Activated CD8-positive, alpha-beta memory T cell treated with anti-CD3 and anti-CD28 coated beads, Interleukin-2, amount 50 U/mL, for 4 hours (primary cell): ENCODE measurements around the gene PPP1R17.

Experiments used
- DNase-seq: peaks from one replicate; pipeline ENCODE4 v3.0.0-alpha.2; 2020

PPP1R17 gene

DNA sequence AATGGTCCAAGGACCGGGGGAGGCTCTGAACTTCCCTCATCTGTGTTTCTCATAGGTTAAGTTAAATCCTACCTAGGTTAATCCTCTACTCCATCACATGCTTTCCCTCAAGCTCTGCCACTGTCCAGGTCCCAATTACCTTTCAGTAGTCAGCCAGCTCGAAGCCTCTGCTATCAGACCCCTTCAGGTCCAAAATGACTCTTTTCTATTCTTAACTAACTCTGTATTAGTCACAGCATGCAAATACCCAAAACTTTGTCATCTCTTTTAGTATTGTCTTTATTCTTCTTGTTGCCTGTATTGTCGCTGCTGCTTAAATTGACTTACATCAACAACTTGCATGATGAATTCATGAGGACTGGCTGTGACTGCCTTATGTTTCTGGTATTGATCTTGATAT is 15.3 kb downstream of the PPP1R17 start:
- no peak for DNase-seq

DNA sequence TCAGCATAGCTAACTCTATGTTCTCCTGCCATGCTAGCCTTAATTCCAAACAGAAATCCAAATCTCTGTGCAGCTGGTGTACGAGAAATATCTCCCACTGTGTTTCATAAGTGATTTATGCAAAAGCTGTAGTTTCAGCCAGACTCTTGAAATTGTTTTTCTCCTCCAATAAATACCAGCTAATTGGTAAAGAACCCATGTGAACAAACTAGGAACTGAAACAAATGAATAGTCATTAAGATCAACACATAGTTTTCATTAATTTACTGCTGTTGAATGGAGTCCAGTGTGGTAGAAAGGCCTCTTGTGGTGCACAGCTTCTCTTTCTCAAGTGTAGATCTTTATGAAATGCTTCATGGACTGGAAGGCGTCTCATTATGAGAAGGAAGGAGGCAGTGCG is 18.4 kb downstream of the PPP1R17 start:
- DNase-seq: no peak

DNA sequence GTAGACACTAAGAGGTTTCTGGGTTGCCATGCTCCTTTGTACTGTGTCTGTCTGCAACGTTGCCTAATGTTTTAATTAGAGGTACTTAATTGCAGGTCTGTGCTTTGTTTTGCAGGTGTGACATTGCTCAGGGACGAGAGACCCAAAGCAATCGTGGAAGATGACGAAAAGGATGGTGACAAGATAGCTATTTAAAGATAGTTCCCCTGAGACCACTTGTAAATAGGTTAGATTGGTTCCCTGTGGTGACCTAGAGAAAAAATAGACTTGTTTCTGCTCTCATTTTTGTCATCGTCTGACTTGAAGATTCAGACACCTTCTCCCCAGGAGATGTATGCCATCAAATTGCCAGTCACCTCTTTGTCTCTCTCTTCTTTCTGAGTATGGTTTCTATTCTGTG is 20.1 kb downstream of the PPP1R17 start:
- DNase-seq: no peak

DNA sequence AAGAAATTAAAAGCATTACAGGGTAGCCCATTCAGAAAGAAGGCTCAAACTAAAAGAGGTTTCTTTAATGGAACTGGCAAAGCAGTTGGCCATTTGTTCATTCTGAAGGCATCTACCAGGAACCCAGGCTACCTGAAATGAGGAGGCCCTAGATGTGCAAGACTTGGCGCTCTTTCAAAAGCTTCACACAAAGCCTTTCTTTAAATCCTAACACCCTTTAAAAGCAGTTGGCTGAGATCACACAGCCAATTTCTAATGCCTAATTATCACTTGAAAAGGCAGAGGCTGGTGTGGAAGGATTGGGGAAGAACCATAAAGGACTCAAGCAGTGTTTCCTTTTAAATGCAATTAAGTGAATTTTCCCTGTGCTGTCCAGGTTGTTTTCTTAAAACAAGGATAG is 23.2 kb downstream of the PPP1R17 start:
- no peak for DNase-seq

DNA sequence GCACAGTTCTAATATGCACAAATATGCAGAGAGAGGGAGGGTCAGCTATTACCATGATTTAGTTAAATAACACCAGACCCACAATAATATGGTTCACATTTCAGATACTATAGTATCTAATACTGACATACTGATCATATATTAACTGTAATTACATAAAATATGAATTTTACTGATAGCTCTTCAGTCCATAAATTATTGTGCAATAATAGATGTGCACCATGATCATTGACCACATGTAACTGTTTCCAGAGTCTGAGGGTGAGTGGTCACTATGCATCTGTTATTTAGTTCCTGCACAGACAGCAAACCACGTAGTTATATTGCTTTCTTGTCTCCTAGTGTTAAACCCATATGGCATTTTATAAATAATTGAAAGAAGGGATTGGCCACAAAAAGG is 29.3 kb downstream of the PPP1R17 start:
- no peak for DNase-seq

DNA sequence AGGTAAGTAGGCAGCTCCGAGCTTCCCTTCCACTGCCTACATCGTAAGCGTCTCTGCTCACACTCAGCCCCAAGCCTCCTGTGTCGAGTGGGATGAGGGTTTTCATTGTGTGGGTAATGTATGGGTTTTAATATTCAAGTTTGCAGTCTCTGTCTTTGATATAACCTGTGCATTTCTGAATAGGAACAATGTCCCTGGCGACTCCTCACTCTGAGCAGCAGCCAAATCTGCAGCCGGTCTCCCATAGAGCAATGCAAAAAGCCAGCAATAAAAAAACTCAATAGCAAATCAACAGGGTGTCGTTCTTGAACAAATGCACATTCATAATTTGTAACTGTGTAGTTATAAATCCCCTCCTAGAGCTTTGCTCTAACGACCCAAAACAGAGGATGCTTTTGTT is 33.4 kb downstream of the PPP1R17 start:
- DNase-seq: no peak

DNA sequence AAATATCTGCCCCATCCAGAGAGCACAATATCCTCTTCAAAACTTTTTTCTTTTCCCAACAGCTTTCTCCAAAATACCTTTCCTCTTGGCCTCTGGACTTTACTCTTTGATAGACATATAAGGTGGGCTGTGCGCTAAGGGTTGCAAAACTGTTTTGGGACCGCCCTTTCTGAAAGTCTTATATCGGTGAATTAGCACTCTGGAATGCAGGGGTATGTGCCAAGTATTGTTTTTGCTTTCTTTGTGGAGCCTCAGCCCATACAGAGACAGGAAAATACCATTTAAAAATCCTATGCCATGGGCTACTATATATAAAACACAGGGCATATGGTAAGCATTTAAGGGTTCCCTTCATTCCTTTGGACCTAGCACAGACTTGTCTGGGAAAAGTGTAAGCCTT is 37.7 kb downstream of the PPP1R17 start:
- DNase-seq: no peak

DNA sequence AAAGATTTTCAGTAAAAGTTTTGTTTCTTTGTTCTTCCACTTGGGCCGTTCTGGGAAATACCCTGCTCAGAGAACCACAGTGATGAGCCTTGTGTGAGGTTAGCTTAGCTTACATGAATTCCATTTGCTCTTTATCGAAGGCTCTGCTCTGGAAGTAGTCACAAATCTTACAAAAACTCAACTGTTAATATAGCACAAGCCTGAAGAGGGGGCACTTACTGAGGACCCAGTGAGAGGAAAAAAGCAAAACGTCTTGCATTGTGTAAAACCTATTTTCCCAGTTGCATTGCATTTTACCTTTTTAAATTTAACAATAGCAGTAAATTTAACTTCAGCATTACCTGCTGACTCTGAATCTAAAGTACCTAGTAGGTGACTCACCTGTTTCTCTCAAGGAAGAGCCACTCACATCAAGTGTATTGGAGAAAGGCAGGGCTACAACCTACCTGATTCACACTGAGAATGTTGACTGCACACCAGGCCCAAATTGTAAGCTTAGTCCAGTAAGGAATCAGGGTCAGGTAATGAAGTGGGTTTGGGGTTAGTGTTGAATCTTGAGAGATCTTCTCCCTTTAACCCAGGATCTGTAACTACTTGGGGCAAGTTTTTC is 42.3 kb downstream of the PPP1R17 start:
- no peak for DNase-seq

DNA sequence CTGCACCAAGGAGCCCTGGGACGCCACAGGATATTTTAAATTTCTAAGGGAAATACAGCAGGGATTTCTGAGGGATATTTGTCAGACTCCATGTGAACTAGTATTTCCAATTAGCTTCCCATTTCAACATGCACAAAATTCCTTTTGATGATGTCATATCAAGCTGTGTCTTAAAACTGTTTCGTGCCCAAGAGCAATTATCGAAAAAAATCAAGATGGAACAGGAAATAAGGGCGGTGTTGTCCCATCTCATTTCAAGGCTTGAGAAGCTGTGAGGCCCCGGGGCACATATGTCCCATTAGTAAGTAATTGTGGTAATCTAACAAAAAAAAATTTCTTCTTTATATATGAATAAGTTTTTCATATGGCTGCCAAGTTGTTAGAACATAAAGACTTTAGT is 47.4 kb downstream of the PPP1R17 start:
- no peak for DNase-seq

DNA sequence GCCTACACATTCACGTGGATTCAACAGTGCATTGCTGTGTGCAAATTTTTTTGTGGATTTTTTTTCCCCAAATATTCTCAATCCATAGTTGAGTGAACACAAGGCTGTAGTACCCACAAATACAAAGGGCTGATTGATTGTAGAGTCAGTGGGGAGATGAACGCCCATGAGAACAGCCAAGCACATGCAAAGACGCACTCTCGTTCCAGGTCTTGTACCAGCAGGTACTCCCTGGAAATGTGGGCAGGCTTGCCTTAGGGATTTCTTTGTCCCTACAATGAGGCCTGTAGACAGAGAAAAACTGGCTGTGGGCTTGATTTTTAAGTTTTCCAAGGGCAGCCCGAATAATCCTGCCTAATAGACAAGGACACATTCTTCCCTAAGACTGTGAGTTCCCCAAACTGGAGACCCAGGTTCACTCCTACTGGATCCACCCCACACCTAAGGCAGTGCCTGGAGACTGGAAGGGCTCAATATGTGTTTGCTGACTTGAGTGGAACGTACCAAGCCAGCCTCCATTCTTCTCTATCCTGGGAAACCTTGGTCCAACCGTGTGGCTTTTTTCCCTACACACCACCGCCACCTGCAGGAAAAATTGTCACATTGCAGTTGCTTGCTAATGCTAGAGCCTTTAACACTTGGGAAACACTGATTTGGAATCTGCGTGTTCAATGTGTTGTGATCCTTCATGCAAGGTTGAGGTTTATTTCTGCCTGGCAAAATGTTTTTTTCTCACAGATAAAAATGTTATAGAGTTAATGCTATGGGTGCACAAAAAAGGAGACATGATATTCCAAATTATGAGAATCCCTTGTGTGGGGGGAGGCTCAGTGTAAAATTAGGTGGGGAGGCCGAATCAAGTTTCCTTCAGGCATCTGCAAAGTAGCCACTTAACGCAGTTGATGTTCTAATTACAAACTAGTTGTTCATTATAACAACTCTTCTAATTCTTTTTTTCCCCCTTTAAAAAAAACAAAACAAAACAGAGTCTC is 49.3 kb downstream of the PPP1R17 start:
- no peak for DNase-seq

DNA sequence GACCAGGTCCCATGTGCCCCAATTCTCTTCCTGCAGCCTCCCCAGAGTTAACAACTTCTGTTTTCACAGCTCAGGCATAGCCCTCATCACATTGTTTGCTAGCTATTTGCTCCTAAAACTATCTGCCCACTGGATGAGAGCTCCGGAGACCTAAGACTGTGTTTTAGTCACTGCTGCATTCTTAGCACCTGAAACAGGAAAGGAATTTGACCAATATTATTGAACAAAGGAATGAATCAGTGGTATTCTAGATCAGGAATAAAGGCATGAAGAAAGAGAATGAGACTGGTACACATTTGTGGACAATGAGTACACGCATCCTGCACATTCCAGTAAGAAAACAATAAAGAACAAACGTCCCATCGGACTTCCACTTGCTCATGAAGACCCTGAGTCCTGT is 54.8 kb downstream of the PPP1R17 start:
- DNase-seq: no peak

DNA sequence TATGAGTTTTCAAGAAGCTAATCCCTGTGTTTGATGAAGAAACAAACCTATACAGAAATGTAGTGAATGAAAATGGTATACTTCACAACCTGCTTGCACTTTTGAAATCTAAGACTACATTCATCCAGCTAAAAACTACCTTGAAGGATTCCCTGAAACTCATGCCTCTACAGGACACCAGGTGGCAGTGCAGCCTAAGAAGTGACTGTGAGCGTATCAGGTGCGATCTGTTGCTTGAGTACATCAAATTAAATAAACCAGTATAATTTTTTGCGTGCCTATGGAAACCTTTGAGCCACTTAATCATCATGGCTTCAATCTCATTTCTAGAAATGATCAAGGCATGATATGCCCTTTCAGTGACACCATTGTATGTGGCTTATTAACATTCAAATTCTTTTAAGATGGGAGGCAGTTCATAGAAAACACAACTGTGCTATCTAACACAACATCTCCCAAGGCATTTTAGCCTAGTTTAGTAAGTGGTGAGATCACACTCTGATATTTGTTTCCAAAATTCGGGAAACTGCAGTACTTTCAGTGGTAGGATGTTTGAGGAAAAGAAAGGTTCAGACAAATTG is 57.4 kb downstream of the PPP1R17 start:
- no peak for DNase-seq

DNA sequence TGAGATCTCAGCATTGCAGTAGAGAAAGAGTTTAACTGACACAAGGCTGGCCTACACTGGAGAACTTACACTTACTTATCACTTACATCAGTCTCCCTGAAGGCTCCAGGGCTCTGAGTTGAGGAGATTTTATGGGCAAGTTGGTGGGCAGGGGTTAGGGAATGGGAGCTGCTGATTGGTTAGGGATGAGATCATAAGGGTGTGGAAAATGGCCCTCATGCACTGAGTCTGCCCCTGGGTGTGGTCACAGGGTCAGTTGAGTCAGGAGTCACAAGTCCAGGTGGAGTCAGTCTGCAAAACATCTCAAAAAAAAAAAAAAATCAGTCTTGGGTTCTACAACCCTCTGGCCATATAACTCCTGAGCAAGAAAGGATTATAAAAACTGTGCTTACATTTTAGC is 60.5 kb downstream of the PPP1R17 start:
- no peak for DNase-seq

DNA sequence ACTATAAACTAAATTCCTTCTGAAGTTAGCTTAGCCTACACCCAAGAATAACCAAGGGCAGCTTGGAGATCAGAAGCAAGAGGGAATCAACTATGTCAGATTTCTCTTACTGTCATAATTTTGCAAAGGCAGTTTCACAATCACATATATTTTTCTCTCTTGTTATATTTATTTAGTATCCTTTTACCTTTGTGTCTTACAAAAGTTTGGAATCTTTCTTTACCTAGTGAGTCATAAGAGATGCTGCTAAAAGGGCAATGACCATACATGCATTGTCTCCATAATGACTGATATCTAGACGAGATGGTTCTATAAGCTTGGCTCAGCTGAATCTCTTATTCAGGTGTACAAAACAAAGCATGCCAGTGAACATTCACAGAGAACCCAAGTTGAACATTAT is 61.1 kb downstream of the PPP1R17 start:
- no peak for DNase-seq

DNA sequence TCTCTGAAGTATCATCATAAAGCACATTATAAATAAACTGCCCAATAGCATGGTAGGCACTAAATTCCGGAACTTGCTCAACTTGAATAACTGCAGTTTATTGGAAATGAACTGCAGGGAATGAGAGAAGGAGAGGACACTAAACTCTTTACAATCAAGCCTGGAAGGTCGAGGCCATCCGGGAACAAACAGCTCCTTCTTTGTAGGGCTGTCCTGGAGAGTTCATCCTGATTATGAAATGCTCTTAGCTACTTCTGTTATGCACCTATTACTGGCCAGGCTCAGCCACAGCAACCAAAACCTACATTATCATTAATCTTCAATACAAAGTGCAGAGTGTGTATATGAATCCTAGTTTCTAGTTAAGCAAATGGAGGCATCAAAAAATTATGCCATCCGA is 64.7 kb downstream of the PPP1R17 start:
- DNase-seq: no peak
